ENCODE data around the gene TCERG1L.
"Not testable (repeated sequence)": the region's sequence is repeated elsewhere in the genome, so short reads cannot be mapped to it uniquely, and the experiment has no call there.

- not testable (repeated sequence) for TF ChIP-seq CTCF, POLR2A (IDR thresholded peaks at IDR 0.05)
These were observed 76.9 kb downstream of the TCERG1L start for GRCh38 chr10:131234606-131235005.
